Cardiac septum (tissue), 1 donor: ENCODE data around the gene DENND6A. TPM values are rescaled to one million over a fixed set of nuclear protein-coding genes. Genes with fewer than 3 reads are reported as not detected.

Experiments
- DNase-seq: peaks from one replicate; pipeline ENCODE4 v3.0.0-alpha.2; 2020; ENCODE audit warnings: low spot score
- intact Hi-C: fragments of 100-400 bp; cut with DNase I; formaldehyde crosslinking; loops from one replicate; pipeline ENCODE4 v1.14.0; 2022
- total RNA-seq: library from RNA; stranded (reverse); fragmentation: NEBNext Ultra II Directional; extraction: Animal tissue kit (Norgen Biotek cat#: 25700); gene quantifications from one replicate; pipeline ENCODE4 v1.2.1, GENCODE V29; 2021
- donor health status: DM: no; HTN: no; CAD: no.

Gene DENND6A
- total RNA-seq, 1 donor from 2014 or later = 22.1 TPM

DNA sequence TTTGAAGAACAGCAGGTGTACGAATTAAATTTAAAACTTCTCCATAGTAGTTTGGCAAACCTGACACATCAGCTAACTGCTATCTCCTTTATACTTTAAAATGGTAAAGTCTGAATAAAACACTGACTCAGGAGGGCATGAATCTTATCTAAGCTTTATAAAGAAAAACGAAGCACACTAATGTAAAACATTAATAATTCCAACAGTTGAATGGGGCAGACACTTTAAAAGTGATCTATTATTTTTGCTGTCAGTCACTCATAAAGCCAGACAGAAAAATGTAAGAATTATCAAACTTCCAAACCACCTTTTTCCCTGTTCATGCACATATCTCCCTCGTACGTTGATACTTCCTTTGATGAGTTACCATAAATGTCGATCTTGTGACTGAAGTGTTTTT lies 98.3 kb downstream of the DENND6A start:
- no peak for DNase-seq
- intact Hi-C loops = no loop called here

DNA sequence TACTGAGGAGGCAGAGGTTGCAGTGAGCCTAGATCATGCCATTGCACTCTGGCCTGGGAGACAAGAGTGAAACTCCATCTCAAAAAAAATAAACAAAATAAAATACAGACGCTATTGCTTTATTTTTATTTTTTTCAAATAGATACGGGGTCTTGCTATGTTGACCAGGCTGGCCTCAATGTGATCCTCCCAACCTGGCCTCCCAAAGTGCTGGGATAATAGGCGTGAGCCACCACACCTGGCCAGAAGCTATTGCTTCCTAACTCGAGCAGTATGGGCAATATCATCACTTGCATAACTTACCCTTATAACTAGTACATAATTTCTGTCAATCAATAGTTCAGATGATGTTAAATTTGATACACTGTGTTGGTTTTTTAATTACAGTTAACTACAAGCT lies 98.7 kb downstream of the DENND6A start:
- no peak for DNase-seq
- intact Hi-C loops = no loop called here

DNA sequence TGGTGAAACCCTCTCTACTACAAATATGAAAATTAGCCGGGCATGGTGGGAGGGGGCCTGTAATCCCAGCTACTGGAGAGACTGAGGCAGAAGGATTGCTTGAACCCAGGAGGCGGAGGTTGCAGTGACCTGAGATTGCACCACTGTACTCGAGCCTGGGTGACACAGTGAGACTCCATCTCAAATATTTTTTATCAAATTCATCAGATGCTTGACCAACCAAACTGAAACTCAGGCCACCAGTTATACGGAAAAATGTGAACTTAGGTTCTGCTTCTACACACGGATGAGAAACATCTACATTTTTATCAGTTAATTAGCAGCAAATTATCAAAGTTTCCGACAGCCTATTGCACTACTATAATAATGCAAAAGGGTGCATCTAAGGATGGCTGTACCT lies 100.6 kb downstream of the DENND6A start:
- no peak for DNase-seq
- intact Hi-C loops = no loop called here

DNA sequence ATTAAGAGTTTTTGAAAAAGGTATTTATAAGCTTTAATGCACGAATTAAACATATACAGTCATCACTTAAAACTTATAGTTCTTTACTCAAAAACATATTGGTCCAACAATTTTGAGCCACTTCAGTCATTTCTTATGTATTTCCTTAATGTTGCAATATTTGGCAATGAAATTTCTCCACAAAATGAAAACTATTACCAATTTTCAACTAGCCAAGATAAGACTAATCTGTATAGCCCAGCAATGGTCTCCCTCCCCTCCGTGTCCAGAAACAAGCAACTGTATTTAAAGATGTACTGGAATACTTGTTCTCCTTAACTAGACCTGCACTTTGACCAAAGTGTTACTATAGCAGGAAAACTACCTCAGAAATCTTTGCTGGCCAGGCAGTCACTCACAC lies 105.0 kb downstream of the DENND6A start:
- no peak for DNase-seq
- intact Hi-C loops = no loop called here

DNA sequence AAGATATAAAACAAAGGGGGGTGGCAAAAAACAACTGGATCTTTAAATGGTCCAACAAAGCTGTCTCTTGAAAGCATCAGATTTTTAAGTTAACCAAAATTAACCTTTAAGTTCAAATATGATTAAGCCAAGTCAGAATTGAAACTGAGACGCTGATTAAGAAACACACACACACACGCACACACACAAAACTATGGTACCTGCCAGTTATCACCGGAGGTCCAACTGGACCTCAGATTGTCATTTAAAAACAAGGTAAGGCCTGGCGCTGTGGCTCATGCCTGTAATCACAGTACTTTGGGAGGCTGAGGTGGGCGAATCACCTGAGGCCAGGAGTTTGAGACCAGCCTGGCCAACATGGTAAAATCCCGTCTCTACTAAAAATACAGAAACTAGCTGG lies 106.1 kb downstream of the DENND6A start:
- DNase-seq = no peak
- intact Hi-C loops = no loop called here

DNA sequence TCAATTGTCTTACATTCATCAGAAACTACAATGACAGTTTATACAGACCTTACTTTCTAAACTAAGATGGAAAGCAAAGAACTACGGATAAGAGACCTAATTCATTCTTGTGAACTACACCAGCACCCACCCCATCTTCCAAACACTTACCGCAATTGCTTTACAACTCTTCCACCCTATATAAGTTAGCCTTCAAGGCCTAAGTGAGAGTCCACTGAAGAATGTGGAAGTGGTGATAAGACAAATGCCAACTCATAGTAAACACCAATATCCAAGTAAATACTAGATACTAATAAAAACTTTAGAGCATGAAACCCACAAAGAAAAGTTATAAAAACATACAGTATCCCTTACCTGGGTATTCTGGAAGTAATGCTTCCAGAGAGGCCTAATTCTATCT lies 109.3 kb downstream of the DENND6A start:
- intact Hi-C loops = no loop called here
- no peak for DNase-seq

DNA sequence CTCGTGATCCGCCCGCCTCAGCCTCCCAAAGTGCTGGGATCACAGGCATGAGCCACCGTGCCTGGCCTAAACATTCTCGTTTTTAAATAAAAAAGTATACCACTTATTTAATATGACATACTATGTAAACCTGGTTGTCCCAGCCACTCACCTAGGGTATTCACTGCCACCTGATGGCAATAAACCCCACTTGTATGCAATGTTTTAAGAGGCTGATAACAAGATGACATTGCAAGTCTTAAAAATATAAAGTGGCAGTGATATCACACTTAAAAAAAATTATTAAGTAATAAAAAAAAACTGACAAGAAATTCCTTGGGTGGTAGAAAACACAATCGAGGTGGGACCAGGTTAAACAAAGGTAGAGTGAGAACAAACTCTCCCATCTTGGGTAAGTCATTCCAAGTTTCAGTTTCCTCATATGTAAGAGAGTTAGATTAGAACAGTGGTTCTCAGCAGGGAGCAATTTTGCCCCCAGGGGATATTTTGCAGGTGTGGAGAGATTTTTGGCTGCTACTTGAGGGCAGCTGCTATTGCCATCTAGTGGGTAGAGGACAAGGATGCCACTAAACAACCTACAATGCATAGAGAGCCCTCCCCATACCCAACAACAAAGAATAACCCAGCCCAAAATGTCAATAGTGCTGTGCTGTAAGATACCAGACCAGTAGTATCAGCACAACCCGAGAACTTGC lies 110.3 kb downstream of the DENND6A start:
- intact Hi-C loops = no loop called here
- DNase-seq = no peak

DNA sequence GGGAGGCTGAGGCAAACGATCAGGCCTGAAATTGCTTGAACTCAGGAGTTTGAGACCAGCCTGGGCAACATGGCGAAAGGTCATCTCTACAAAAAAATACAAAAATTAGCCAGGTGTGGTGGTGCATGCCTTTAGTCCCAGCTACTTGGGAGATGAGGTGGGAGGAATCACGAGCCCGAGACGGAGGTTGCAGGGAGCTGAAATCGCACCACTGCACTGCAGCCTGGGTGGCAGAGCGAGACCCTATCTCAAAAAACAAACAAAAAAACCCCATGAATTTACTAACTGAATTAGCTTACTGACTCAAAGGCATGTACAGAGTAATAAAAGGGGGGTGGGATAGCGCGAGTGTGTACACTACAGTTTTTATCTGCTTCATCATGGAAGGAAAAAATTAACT lies 115.1 kb downstream of the DENND6A start:
- no peak for DNase-seq
- intact Hi-C loops = no loop called here

DNA sequence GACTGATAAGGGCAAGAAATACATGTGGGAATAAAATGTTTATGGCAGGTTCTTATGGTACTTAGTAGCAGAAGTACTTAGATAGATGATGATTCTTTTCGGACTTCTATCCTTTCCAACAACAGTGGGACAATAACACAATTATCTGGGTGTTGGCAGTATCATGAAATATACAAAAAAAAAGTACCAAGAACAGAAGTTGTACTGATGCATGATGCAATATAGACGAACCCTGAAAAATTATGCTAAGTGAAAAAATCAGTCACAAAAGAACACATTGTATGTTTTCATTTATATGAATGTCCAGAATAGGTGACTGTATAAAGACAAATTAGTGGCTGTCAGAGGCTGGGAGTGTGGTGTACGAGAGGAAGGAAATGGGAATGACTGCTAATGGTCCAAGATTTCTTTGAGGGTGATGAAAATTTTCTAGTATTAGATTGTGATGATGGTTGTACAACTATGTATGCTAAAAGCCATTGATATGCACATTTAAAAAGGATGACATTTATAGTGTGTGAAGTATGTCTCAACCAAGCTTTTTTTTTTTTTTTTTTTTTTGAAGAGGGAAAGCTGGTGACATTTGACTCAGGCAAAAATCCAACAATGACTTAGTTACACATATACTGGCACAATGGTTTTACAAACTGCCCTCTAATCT lies 116.8 kb downstream of the DENND6A start:
- intact Hi-C loops = no loop called here
- no peak for DNase-seq

Other genes with a start within 250 kb of the DENND6A start
- gene DNAH12, start 148.7 kb downstream of the DENND6A start, total RNA-seq = 0.22 TPM
- gene PDE12, start 136.8 kb downstream of the DENND6A start, total RNA-seq = 14.7 TPM
- gene ARF4, start 95.7 kb downstream of the DENND6A start, total RNA-seq = 103 TPM
- 578 TPM for gene SLMAP, start 63.2 kb upstream of the DENND6A start, total RNA-seq